Stimulated activated CD4-positive, alpha-beta T cell treated with anti-CD3 and anti-CD28 coated beads, TNF-alpha, amount 100 ng/mL, for 1 hour (primary cell): ENCODE data around the gene TIMP4.

Experiments
- DNase-seq, 3 donors: peaks; one replicate each; pipeline ENCODE4 v3.0.0-alpha.2; 2020; ENCODE audit warnings: low read depth in 3 of 3, low spot score in 1 of 3

Gene TIMP4

GRCh38 chr3:12148183-12148940 is 10.3 kb downstream of the TIMP4 start:
- DNase-seq: no peak

- no peak for DNase-seq
Observed at GRCh38 chr3:12147049-12147780, 11.5 kb downstream of the TIMP4 start.

- DNase-seq: no peak
Observed at GRCh38 chr3:12143949-12144504, 14.7 kb downstream of the TIMP4 start.

GRCh38 chr3:12142476-12142875 is 16.2 kb downstream of the TIMP4 start:
- DNase-seq: no peak

- no peak for DNase-seq
Observed at GRCh38 chr3:12141350-12141749, 17.4 kb downstream of the TIMP4 start.

GRCh38 chr3:12139111-12139511 is 19.6 kb downstream of the TIMP4 start:
- no peak for DNase-seq

GRCh38 chr3:12138044-12138443 is 20.7 kb downstream of the TIMP4 start:
- DNase-seq: no peak

GRCh38 chr3:12136371-12136770 is 22.3 kb downstream of the TIMP4 start:
- DNase-seq: no peak

GRCh38 chr3:12135029-12135657 is 23.6 kb downstream of the TIMP4 start:
- DNase-seq: peak; percentile 6 to 51 (median 18)

- DNase-seq: no peak
Observed at GRCh38 chr3:12132881-12133280, 25.8 kb downstream of the TIMP4 start.

- no peak for DNase-seq
Observed at GRCh38 chr3:12131351-12132090, 27.2 kb downstream of the TIMP4 start.

GRCh38 chr3:12127391-12127790 is 31.3 kb downstream of the TIMP4 start:
- DNase-seq: no peak

- DNase-seq: no peak
Observed at GRCh38 chr3:12125772-12126171, 32.9 kb downstream of the TIMP4 start.

- DNase-seq: no peak
Observed at GRCh38 chr3:12121466-12121865, 37.2 kb downstream of the TIMP4 start.

- no peak for DNase-seq
Observed at GRCh38 chr3:12120374-12121140, 38.2 kb downstream of the TIMP4 start.

GRCh38 chr3:12117473-12117872 is 41.2 kb downstream of the TIMP4 start:
- DNase-seq: no peak

GRCh38 chr3:12116870-12117269 is 41.8 kb downstream of the TIMP4 start:
- DNase-seq: no peak

- no peak for DNase-seq
Observed at GRCh38 chr3:12115849-12116248, 42.9 kb downstream of the TIMP4 start.

GRCh38 chr3:12115104-12115503 is 43.6 kb downstream of the TIMP4 start:
- no peak for DNase-seq

- DNase-seq: no peak
Observed at GRCh38 chr3:12114251-12114650, 44.5 kb downstream of the TIMP4 start.
